GM18519 (cell line): ENCODE results near the gene DYNC1LI1.
A peak's percentile ranks its signal among the peaks of the same experiment; 100 is the strongest.
"Not testable (repeated sequence)": the region's sequence is repeated elsewhere in the genome, so short reads cannot be mapped to it uniquely, and the experiment has no call there.

Experiments used
- ATAC-seq: cut with Tn5 transposase; IDR thresholded peaks from one replicate; pipeline ENCODE4 v1.9.1; 2021; ENCODE audit warnings: mild to moderate bottlenecking, moderate library complexity; ENCODE audit not compliant: unreplicated experiment, low FRiP score

Gene DYNC1LI1

GRCh38 chr3:32584660-32585059 is 14.0 kb upstream of the DYNC1LI1 start:
- no peak for ATAC-seq

- ATAC-seq: no peak
These were observed 13.1 kb upstream of the DYNC1LI1 start for GRCh38 chr3:32583708-32584107.

- ATAC-seq: not testable (repeated sequence)
These were observed 8.0 kb upstream of the DYNC1LI1 start for GRCh38 chr3:32578669-32579068.

GRCh38 chr3:32577581-32578556 is 7.2 kb upstream of the DYNC1LI1 start:
- ATAC-seq: peak; percentile 77

- no peak for ATAC-seq
These were observed 6.5 kb upstream of the DYNC1LI1 start for GRCh38 chr3:32577174-32577573.

GRCh38 chr3:32575451-32576113 is 4.9 kb upstream of the DYNC1LI1 start:
- no peak for ATAC-seq

GRCh38 chr3:32571192-32571485 is 481 bp upstream of the DYNC1LI1 start:
- ATAC-seq: no peak

- peak; percentile 35 for ATAC-seq
These were observed 878 bp downstream of the DYNC1LI1 start for GRCh38 chr3:32569540-32570420.

- ATAC-seq: no peak
These were observed 1.7 kb downstream of the DYNC1LI1 start for GRCh38 chr3:32568953-32569352.

- no peak for ATAC-seq
These were observed 6.5 kb downstream of the DYNC1LI1 start for GRCh38 chr3:32564195-32564594.

- no peak for ATAC-seq
These were observed 8.0 kb downstream of the DYNC1LI1 start for GRCh38 chr3:32562640-32563039.

GRCh38 chr3:32557640-32558352 is 12.9 kb downstream of the DYNC1LI1 start:
- ATAC-seq: no peak

- ATAC-seq: no peak
These were observed 14.3 kb downstream of the DYNC1LI1 start for GRCh38 chr3:32556332-32556731.

GRCh38 chr3:32553973-32554372 is 16.7 kb downstream of the DYNC1LI1 start:
- no peak for ATAC-seq

GRCh38 chr3:32553459-32553858 is 17.2 kb downstream of the DYNC1LI1 start:
- ATAC-seq: no peak

- no peak for ATAC-seq
These were observed 18.6 kb downstream of the DYNC1LI1 start for GRCh38 chr3:32552013-32552412.

- ATAC-seq: no peak
These were observed 19.2 kb downstream of the DYNC1LI1 start for GRCh38 chr3:32551496-32551895.

- no peak for ATAC-seq
These were observed 19.6 kb downstream of the DYNC1LI1 start for GRCh38 chr3:32551087-32551486.

- no peak for ATAC-seq
These were observed 25.4 kb downstream of the DYNC1LI1 start for GRCh38 chr3:32545305-32545704.

- ATAC-seq: no peak
These were observed 25.8 kb downstream of the DYNC1LI1 start for GRCh38 chr3:32544894-32545293.
